Panc1 (cell line): ENCODE measurements around the gene NFYC. TPM values are rescaled to one million over a fixed set of nuclear protein-coding genes. Genes with fewer than 3 reads are reported as not detected.

Experiments used
- ATAC-seq: fragments of 200-7000 bp; cut with Tn5 transposase; 2 replicates; pipeline ENCODE4 v1.9.1; 2020; ENCODE audit warnings: mild to moderate bottlenecking, moderate library complexity
- BruUV-seq: library from RNA; stranded (reverse); fragments of 400-500 nt; replicated peaks from 2 replicates; lab custom pipeline; 2021; lab: Mats Ljungman, UMichigan
- CTCF ChIA-PET: fragments of 300-600 bp; sonication (Branson Sonifier 250); formaldehyde crosslinking; loops from one replicate; lab custom pipeline; 2022; ENCODE audit warnings: antibody characterized with exemption; lab: Charles Lee
- POLR2A ChIA-PET: fragments of 300-600 bp; sonication (Branson Sonifier 250); formaldehyde crosslinking; loops from one replicate; lab custom pipeline; 2022; ENCODE audit warnings: antibody characterized with exemption; lab: Charles Lee
- DNase-seq: peaks from one replicate; pipeline ENCODE4 v3.0.0-alpha.2; 2010; ENCODE audit warnings: low read depth, low spot score
- H3K27ac ChIP-seq: 2 replicates; pipeline ENCODE4 v1.5.1; 2011; ENCODE audit warnings: mild to moderate bottlenecking, low read length, inconsistent platforms
- H3K27me3 ChIP-seq: fragments of 200-500 bp; sonication (Bioruptor generic); 2 replicates; pipeline ENCODE4 v1.6.0; 2014; ENCODE audit warnings: low read length, inconsistent platforms; ENCODE audit not compliant: control insufficient read depth, insufficient read depth
- H3K36me3 ChIP-seq: fragments of 200-500 bp; sonication (Bioruptor generic); 2 replicates; pipeline ENCODE4 v1.5.1; 2014; ENCODE audit warnings: inconsistent platforms, mild to moderate bottlenecking, low read length, moderate library complexity; ENCODE audit not compliant: control insufficient read depth, insufficient read depth
- H3K4me1 ChIP-seq: 2 replicates; pipeline ENCODE4 v1.5.1; 2011; ENCODE audit warnings: inconsistent platforms, mild to moderate bottlenecking, low read length, moderate library complexity; ENCODE audit not compliant: control insufficient read depth, insufficient read depth
- H3K4me3 ChIP-seq, 2 experiments: 2 replicates each; pipeline ENCODE4 v1.5.1; 2011 to 2012; ENCODE audit warnings: low read depth in 2 of 2, low read length in 2 of 2, mild to moderate bottlenecking in 2 of 2, inconsistent platforms in 1 of 2, moderate library complexity in 1 of 2
- H3K9me3 ChIP-seq: fragments of 200-500 bp; sonication (Bioruptor generic); 2 replicates; pipeline ENCODE4 v1.5.1; 2014; ENCODE audit warnings: low read depth, mild to moderate bottlenecking, inconsistent platforms, low read length, moderate library complexity; ENCODE audit not compliant: control insufficient read depth, insufficient read depth
- POLR2AphosphoS5 ChIP-seq: IDR thresholded peaks from 2 replicates; pipeline ENCODE4 v1.6.1; 2012; ENCODE audit warnings: mild to moderate bottlenecking, low read depth, low read length, moderate library complexity
- SIN3A ChIP-seq: IDR thresholded peaks from 2 replicates; pipeline ENCODE4 v1.6.1; 2012; ENCODE audit warnings: low read depth, mild to moderate bottlenecking, low read length, moderate library complexity, borderline replicate concordance; ENCODE audit not compliant: insufficient read depth
- TCF7L2 ChIP-seq: IDR thresholded peaks from 2 replicates; pipeline ENCODE4 v1.6.1; 2011; ENCODE audit warnings: mild to moderate bottlenecking, low read depth, low read length, inconsistent platforms
- in situ Hi-C: cut with HindIII; loops from 2 replicates; pipeline ENCODE4 v1.10.0; 2016; ENCODE audit warnings: low sequenced_read_pairs, low pct_unique_long_range_greater_than_20kb
- intact Hi-C: fragments of 100-400 bp; cut with micrococcal nuclease; formaldehyde crosslinking; loops from one replicate; pipeline ENCODE4 v1.10.0; 2022; ENCODE audit not compliant: unreplicated experiment
- total RNA-seq: library from RNA; stranded (reverse); gene quantifications from one replicate; pipeline ENCODE4 v1.2.1, GENCODE V29; 2021; ENCODE audit not compliant: unreplicated experiment
- TF ChIP-seq, protein P1 (sequence below), 2 experiments: IDR thresholded peaks; 2 replicates each; pipeline ENCODE4 v1.6.1; 2011 to 2012; ENCODE audit warnings: low read depth in 2 of 2, control low read depth in 1 of 2, low read length in 1 of 2, mild to moderate bottlenecking in 1 of 2, moderate library complexity in 1 of 2; ENCODE audit not compliant: insufficient read depth in 1 of 2
- TF ChIP-seq, protein P2 (sequence below): fragments of 450-650 bp; IDR thresholded peaks from 2 replicates; pipeline ENCODE4 v1.5.1; 2017; ENCODE audit warnings: mild to moderate bottlenecking

Gene NFYC
- total RNA-seq, 1 experiment from 2014 or later: 81.9 TPM

DNA sequence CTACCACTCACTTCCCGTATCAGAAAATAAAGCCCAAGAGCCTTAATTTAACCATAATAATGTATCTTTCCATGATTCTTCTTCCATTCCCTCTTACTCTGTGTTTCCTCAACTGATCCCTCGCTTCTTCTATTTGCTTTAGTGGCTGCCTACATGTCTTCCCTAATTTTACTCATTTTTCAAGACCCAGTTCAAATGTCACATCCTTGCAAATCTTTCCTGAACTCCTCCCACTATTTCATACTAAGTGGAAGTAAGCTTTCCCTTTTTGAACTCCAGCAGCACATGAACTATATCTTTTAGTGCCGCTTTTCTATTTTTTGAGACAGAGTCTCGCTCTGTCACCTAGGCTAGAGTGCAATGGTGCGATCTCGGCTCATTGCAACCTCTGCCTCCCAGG, 3.8 kb upstream of the NFYC start:
- no peaks in the 10 kb centered on the region for H3K9me3 ChIP-seq
- no peaks in the 10 kb centered on the region; the same call in 1 of the 2 replicates for H3K36me3 ChIP-seq
- H3K4me3 ChIP-seq: no peak overlapping the region
- DNase-seq (no peak), ATAC-seq (no peak)
- peaks cover 8% of the 10 kb centered on the region for H3K4me1 ChIP-seq
- intact Hi-C loops (no loop called here), in situ Hi-C loops (no loop called here)
- CTCF ChIA-PET: no interaction called here
- TF ChIP-seq, protein P1, sequence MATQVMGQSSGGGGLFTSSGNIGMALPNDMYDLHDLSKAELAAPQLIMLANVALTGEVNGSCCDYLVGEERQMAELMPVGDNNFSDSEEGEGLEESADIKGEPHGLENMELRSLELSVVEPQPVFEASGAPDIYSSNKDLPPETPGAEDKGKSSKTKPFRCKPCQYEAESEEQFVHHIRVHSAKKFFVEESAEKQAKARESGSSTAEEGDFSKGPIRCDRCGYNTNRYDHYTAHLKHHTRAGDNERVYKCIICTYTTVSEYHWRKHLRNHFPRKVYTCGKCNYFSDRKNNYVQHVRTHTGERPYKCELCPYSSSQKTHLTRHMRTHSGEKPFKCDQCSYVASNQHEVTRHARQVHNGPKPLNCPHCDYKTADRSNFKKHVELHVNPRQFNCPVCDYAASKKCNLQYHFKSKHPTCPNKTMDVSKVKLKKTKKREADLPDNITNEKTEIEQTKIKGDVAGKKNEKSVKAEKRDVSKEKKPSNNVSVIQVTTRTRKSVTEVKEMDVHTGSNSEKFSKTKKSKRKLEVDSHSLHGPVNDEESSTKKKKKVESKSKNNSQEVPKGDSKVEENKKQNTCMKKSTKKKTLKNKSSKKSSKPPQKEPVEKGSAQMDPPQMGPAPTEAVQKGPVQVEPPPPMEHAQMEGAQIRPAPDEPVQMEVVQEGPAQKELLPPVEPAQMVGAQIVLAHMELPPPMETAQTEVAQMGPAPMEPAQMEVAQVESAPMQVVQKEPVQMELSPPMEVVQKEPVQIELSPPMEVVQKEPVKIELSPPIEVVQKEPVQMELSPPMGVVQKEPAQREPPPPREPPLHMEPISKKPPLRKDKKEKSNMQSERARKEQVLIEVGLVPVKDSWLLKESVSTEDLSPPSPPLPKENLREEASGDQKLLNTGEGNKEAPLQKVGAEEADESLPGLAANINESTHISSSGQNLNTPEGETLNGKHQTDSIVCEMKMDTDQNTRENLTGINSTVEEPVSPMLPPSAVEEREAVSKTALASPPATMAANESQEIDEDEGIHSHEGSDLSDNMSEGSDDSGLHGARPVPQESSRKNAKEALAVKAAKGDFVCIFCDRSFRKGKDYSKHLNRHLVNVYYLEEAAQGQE (IDR thresholded peaks at IDR 0.05; ENCODE audit: insufficient read depth in 1 of 2, low read depth in 2 of 2, low read length in 1 of 2): no peak
- no peak for TF ChIP-seq SIN3A
- TF ChIP-seq TCF7L2: no peak
- TF ChIP-seq POLR2AphosphoS5: no peak
- TF ChIP-seq, protein P2, sequence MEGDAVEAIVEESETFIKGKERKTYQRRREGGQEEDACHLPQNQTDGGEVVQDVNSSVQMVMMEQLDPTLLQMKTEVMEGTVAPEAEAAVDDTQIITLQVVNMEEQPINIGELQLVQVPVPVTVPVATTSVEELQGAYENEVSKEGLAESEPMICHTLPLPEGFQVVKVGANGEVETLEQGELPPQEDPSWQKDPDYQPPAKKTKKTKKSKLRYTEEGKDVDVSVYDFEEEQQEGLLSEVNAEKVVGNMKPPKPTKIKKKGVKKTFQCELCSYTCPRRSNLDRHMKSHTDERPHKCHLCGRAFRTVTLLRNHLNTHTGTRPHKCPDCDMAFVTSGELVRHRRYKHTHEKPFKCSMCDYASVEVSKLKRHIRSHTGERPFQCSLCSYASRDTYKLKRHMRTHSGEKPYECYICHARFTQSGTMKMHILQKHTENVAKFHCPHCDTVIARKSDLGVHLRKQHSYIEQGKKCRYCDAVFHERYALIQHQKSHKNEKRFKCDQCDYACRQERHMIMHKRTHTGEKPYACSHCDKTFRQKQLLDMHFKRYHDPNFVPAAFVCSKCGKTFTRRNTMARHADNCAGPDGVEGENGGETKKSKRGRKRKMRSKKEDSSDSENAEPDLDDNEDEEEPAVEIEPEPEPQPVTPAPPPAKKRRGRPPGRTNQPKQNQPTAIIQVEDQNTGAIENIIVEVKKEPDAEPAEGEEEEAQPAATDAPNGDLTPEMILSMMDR: no peak
- BruUV-seq: no TSS peak
- H3K27me3 ChIP-seq: no peaks in the 10 kb centered on the region
- POLR2A ChIA-PET: no interaction called here
- H3K27ac ChIP-seq: no peak overlapping the region

DNA sequence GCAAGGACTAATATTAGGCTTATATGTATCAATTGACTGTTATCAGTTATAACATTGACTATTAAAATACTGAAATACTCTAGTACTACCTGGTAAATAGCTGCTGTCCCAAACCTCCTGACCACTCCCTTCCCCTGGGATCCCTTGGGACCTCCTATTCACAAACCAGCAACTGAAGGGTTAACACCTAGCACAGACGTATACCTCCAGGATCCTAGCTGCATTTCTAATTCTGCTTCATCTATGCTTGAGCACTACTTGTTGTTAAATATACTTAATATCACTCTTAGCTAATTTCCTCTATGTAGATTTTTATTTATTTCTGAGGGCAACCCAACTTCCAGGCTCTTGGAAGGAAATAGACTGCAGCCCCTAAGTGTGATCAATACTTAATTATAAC, 1.8 kb upstream of the NFYC start:
- ChIA-PET CTCF (no interaction called here), POLR2A (no interaction called here)
- H3K36me3 ChIP-seq: no peaks in the 10 kb centered on the region; the same call in 1 of the 2 replicates
- no peak overlapping the region for H3K27ac ChIP-seq
- TF ChIP-seq, protein P1 (IDR thresholded peaks at IDR 0.05; ENCODE audit: insufficient read depth in 1 of 2, low read depth in 2 of 2, low read length in 1 of 2): no peak
- TF ChIP-seq, protein P2: no peak
- TF ChIP-seq POLR2AphosphoS5 (no peak), TCF7L2 (no peak), SIN3A (no peak)
- H3K4me3 ChIP-seq: no peak overlapping the region
- intact Hi-C loops: no loop called here
- no TSS peak for BruUV-seq
- H3K9me3 ChIP-seq: no peaks in the 10 kb centered on the region
- in situ Hi-C loops: no loop called here
- peaks cover 28% of the 10 kb centered on the region for H3K4me1 ChIP-seq
- DNase-seq (no peak), ATAC-seq (no peak)
- no peaks in the 10 kb centered on the region for H3K27me3 ChIP-seq
